ENCODE data around the gene PRCD.
A peak's percentile ranks its signal among the peaks of the same experiment; 100 is the strongest.
"Not testable (repeated sequence)": the region's sequence is repeated elsewhere in the genome, so short reads cannot be mapped to it uniquely, and the experiment has no call there.

PRCD gene

GRCh38 chr17:76561332-76561731 is 21.5 kb downstream of the PRCD start:
- H3K4me3 ChIP-seq (ENCODE audit: low read depth, low read length) = no peak overlapping the region
- no peak for DNase-seq (ENCODE audit: low read depth)
- no peak for TF ChIP-seq CTCF (conservative IDR thresholded peaks at IDR 0.05; ENCODE audit: low read depth, low read length)

GRCh38 chr17:76561799-76562268 is 22.0 kb downstream of the PRCD start:
- TF ChIP-seq CTCF (conservative IDR thresholded peaks at IDR 0.05; ENCODE audit: low read depth, low read length) = no peak
- peak; percentile 17 for DNase-seq (ENCODE audit: low read depth)
- no peak overlapping the region for H3K4me3 ChIP-seq (ENCODE audit: low read depth, low read length)

GRCh38 chr17:76562734-76563148 is 22.9 kb downstream of the PRCD start:
- peak; percentile 59 for DNase-seq (ENCODE audit: low read depth)
- H3K4me3 ChIP-seq (ENCODE audit: low read depth, low read length) = no peak overlapping the region

GRCh38 chr17:76563359-76563758 is 23.5 kb downstream of the PRCD start:
- DNase-seq (ENCODE audit: low read depth); H3K4me3 ChIP-seq (ENCODE audit: low read depth, low read length): not testable (repeated sequence)

More at GRCh38 chr17:76562734-76563148, 22.9 kb downstream of the PRCD start:
- TF ChIP-seq CTCF (conservative IDR thresholded peaks at IDR 0.05; ENCODE audit: low read depth, low read length) = no peak

- DNase-seq (ENCODE audit: low read depth); H3K4me3 ChIP-seq (ENCODE audit: low read depth, low read length): not testable (repeated sequence)
Measured at GRCh38 chr17:76564991-76565727, 25.3 kb downstream of the PRCD start.

- TF ChIP-seq CTCF (conservative IDR thresholded peaks at IDR 0.05; ENCODE audit: low read depth, low read length) = no peak
- no peak for DNase-seq (ENCODE audit: low read depth)
- H3K4me3 ChIP-seq (ENCODE audit: low read depth, low read length) = no peak overlapping the region
Measured at GRCh38 chr17:76565728-76566612, 26.1 kb downstream of the PRCD start.

GRCh38 chr17:76566613-76566943 is 26.7 kb downstream of the PRCD start:
- TF ChIP-seq CTCF (conservative IDR thresholded peaks at IDR 0.05; ENCODE audit: low read depth, low read length) = no peak
- H3K4me3 ChIP-seq (ENCODE audit: low read depth, low read length) = no peak overlapping the region
- DNase-seq (ENCODE audit: low read depth) = no peak

Data from choroid plexus epithelial cell (primary cell).